ENCODE data around the gene ATP6V0E1.

The ATP6V0E1 gene

DNA sequence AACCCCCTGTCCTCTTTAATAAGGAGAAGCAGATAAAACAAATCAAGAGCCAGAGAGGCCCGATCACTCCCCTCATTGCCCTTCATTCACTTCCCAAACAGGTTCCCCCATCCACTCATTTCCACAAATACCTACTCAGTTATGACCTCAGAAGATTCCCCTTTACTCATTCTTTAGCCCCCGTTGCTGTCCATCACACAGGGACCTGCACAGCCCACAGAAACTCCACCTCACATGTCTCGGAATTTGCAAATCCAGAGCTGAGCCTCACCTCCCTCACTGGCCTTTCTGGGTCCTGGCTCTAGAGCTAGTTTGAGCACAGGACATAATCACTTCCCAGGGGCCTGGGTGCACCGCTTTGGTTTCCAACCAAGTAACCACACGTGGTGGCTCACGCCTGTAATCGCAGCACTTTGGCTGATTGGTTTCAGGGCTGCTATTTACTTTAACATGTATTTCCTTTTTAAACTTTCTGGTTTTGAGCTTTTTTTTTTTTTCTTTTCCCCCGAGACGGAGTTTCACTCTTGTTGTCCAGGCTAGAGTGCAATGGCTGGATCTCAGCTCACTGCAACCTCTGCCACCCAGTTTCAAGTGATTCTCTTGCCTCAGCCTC is 17.8 kb downstream of the ATP6V0E1 start:
- H2AFZ ChIP-seq (ENCODE audit: low read length), result no peak overlapping the region
- peaks cover 6% of the 10 kb centered on the region for H4K20me1 ChIP-seq (ENCODE audit: insufficient read depth, low read length, poor library complexity, severe bottlenecking)
- H3K36me3 ChIP-seq (ENCODE audit: insufficient read depth, low read length), result 0 out of 2 replicates have a peak, but pooled peaks cover 6% of the 10 kb centered on the region
- no peak overlapping the region for H3K4me2 ChIP-seq (ENCODE audit: low read depth, low read length, poor library complexity, severe bottlenecking)
- no peaks in the 10 kb centered on the region for H3K4me1 ChIP-seq (ENCODE audit: insufficient read depth, low read length, poor library complexity, severe bottlenecking)
- no peaks in the 10 kb centered on the region for H3K9me2 ChIP-seq (replicated peaks; ENCODE audit: low read depth, low read length)
- H3K9ac ChIP-seq (ENCODE audit: low read depth, low read length, poor library complexity, severe bottlenecking), result no peak overlapping the region
- H3K9me3 ChIP-seq (ENCODE audit: insufficient read depth, low read depth, low read length), result no peaks in the 10 kb centered on the region
- no peak overlapping the region for H3K4me3 ChIP-seq (ENCODE audit: low read length, poor library complexity, severe bottlenecking)
- H3K79me2 ChIP-seq (ENCODE audit: insufficient read depth, low read length), result peaks cover 63% of the 10 kb centered on the region; the same call in 1 of the 2 replicates
- no peaks in the 10 kb centered on the region for H3K27me3 ChIP-seq (ENCODE audit: insufficient read depth, low read length, poor library complexity, severe bottlenecking)
- H3F3A ChIP-seq (ENCODE audit: low read depth), result no peaks in the 10 kb centered on the region
- TF ChIP-seq EZH2phosphoT487 (IDR thresholded peaks at IDR 0.05; ENCODE audit: borderline replicate concordance), result no peak
- TF ChIP-seq, protein P1, sequence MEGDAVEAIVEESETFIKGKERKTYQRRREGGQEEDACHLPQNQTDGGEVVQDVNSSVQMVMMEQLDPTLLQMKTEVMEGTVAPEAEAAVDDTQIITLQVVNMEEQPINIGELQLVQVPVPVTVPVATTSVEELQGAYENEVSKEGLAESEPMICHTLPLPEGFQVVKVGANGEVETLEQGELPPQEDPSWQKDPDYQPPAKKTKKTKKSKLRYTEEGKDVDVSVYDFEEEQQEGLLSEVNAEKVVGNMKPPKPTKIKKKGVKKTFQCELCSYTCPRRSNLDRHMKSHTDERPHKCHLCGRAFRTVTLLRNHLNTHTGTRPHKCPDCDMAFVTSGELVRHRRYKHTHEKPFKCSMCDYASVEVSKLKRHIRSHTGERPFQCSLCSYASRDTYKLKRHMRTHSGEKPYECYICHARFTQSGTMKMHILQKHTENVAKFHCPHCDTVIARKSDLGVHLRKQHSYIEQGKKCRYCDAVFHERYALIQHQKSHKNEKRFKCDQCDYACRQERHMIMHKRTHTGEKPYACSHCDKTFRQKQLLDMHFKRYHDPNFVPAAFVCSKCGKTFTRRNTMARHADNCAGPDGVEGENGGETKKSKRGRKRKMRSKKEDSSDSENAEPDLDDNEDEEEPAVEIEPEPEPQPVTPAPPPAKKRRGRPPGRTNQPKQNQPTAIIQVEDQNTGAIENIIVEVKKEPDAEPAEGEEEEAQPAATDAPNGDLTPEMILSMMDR (conservative IDR thresholded peaks at IDR 0.05; ENCODE audit: low read length), result no peak

DNA sequence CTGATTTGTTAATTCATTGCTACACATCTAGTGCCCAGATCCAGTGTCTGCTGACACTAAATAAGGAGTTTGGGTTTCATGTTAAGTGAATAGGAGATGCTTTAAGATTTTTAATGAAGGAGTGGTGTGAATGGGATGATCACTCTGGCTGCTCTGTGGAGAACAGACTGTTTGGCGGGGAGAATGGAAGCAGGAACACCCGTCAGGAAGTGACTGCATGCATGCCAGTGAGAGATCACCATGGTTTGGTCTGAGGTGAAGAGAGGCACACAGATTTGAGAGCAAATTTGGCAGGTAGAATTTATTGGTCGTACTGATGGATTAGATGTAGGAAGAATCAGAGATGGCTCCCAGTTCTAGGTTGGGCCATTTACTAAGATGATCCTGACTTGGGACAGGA is 19.8 kb downstream of the ATP6V0E1 start:
- no peak overlapping the region for H3K4me2 ChIP-seq (ENCODE audit: low read depth, low read length, poor library complexity, severe bottlenecking)
- H3K9me2 ChIP-seq (replicated peaks; ENCODE audit: low read depth, low read length), result no peaks in the 10 kb centered on the region
- no peaks in the 10 kb centered on the region for H3K4me1 ChIP-seq (ENCODE audit: insufficient read depth, low read length, poor library complexity, severe bottlenecking)
- peaks cover 9% of the 10 kb centered on the region for H4K20me1 ChIP-seq (ENCODE audit: insufficient read depth, low read length, poor library complexity, severe bottlenecking)
- no peak for TF ChIP-seq EZH2phosphoT487 (IDR thresholded peaks at IDR 0.05; ENCODE audit: borderline replicate concordance)
- TF ChIP-seq, protein P1 (conservative IDR thresholded peaks at IDR 0.05; ENCODE audit: low read length), result no peak
- H3F3A ChIP-seq (ENCODE audit: low read depth), result no peaks in the 10 kb centered on the region
- H3K9me3 ChIP-seq (ENCODE audit: insufficient read depth, low read depth, low read length), result no peaks in the 10 kb centered on the region
- H3K27me3 ChIP-seq (ENCODE audit: insufficient read depth, low read length, poor library complexity, severe bottlenecking), result no peaks in the 10 kb centered on the region
- H3K4me3 ChIP-seq (ENCODE audit: low read length, poor library complexity, severe bottlenecking), result no peak overlapping the region
- H3K36me3 ChIP-seq (ENCODE audit: insufficient read depth, low read length), result 0 out of 2 replicates have a peak, but pooled peaks cover 6% of the 10 kb centered on the region
- H3K9ac ChIP-seq (ENCODE audit: low read depth, low read length, poor library complexity, severe bottlenecking), result no peak overlapping the region
- H3K79me2 ChIP-seq (ENCODE audit: insufficient read depth, low read length), result peaks cover 82% of the 10 kb centered on the region
- H2AFZ ChIP-seq (ENCODE audit: low read length), result no peak overlapping the region

DNA sequence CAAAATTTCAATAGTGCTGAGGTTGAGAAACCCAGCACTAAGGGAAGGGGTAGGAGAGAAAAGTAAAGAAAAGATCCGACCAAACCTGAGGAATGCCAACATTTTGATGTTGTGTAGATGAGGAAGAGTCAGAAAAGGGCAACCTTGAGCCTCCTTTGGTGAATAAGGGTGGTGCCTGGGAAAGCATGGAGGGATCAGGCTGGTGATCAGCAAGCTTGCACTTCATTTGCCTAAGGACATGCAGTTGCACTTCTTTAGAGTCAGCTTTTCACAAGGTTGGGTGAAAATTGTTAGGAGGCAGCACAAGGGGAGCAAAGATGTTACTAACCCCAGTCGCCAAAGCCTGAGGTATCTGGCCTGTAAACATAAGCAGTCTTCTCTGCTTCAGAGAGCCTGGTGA is 20.4 kb downstream of the ATP6V0E1 start:
- TF ChIP-seq EZH2phosphoT487 (IDR thresholded peaks at IDR 0.05; ENCODE audit: borderline replicate concordance), result no peak
- TF ChIP-seq, protein P1 (conservative IDR thresholded peaks at IDR 0.05; ENCODE audit: low read length), result no peak
- H3K79me2 ChIP-seq (ENCODE audit: insufficient read depth, low read length), result peaks cover 81% of the 10 kb centered on the region
- 0 out of 2 replicates have a peak, but pooled peaks cover 6% of the 10 kb centered on the region for H3K36me3 ChIP-seq (ENCODE audit: insufficient read depth, low read length)
- no peak overlapping the region for H3K4me3 ChIP-seq (ENCODE audit: low read length, poor library complexity, severe bottlenecking)
- peaks cover 9% of the 10 kb centered on the region for H4K20me1 ChIP-seq (ENCODE audit: insufficient read depth, low read length, poor library complexity, severe bottlenecking)
- H3K9ac ChIP-seq (ENCODE audit: low read depth, low read length, poor library complexity, severe bottlenecking), result no peak overlapping the region
- no peaks in the 10 kb centered on the region for H3K4me1 ChIP-seq (ENCODE audit: insufficient read depth, low read length, poor library complexity, severe bottlenecking)
- H3K27me3 ChIP-seq (ENCODE audit: insufficient read depth, low read length, poor library complexity, severe bottlenecking), result no peaks in the 10 kb centered on the region
- H3K4me2 ChIP-seq (ENCODE audit: low read depth, low read length, poor library complexity, severe bottlenecking), result no peak overlapping the region
- H3K9me2 ChIP-seq (replicated peaks; ENCODE audit: low read depth, low read length), result no peaks in the 10 kb centered on the region
- H2AFZ ChIP-seq (ENCODE audit: low read length), result no peak overlapping the region
- H3K9me3 ChIP-seq (ENCODE audit: insufficient read depth, low read depth, low read length), result no peaks in the 10 kb centered on the region
- H3F3A ChIP-seq (ENCODE audit: low read depth), result no peaks in the 10 kb centered on the region

All from Loucy (cell line).